Subcutaneous adipose tissue (tissue), 4 donors: Measurements from ENCODE around the gene OBP2A. TPM values are rescaled to one million over a fixed set of nuclear protein-coding genes. Genes with fewer than 3 reads are reported as not detected.

Source experiments
- CTCF ChIP-seq: fragments of 450-650 bp; IDR thresholded peaks from one replicate; pipeline ENCODE4 v1.5.1; 2016; ENCODE audit warnings: low read depth, mild to moderate bottlenecking, control low read depth, antibody characterized with exemption, moderate library complexity
- total RNA-seq, 4 donors: library from RNA; depleted of rRNA; stranded (reverse); fragments of >200 nt; gene quantifications; one replicate each; pipeline ENCODE4 v1.1.0, GENCODE V29; 2016

OBP2A gene
- total RNA-seq, 4 donors from 2014 or later: not detected

DNA sequence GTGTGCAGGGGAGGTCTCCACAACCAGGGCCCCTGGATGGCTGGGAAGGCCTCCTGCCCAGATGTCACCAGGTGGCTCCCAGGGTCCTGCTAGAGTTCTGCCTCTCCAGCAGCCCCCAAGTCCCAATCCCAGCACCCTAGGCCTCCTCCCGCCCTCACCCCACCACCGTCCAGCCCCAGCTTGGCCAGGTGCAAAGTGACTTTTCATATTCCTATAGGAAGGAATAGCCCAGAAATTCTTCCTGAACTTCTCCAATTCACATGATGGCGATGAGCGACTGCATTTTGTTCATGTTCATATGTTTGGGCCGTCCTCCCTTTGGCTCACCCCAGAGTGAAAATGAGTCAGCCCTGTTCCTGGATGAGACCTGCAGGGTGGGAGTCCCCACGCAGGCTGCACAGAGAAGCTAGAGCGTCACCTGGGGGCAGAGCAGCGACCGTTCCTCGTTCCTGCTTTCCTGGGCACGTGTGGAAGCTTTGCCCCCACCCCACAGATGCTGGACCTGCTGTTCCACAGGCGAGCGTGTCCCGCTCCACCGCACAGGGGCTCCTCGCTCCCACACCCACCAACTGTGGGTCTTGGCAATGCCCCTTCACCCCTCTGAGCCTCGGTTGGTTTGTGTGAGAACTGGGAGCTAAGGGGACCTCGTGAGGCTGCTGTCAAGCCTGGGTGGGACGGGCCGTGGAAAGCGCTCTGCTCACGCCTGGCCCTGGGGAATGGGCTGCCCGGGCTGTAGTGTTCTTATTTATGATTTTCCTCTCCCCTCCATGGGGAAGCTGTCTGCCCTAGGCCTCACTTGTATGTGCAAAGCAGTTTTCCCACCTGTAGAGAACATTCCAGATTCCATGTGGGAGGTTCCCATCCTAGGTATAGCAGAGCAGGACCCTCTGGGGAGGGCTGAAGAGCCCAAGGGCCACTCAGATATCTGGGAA is 38.6 kb upstream of the OBP2A start:
- TF ChIP-seq CTCF: no peak

DNA sequence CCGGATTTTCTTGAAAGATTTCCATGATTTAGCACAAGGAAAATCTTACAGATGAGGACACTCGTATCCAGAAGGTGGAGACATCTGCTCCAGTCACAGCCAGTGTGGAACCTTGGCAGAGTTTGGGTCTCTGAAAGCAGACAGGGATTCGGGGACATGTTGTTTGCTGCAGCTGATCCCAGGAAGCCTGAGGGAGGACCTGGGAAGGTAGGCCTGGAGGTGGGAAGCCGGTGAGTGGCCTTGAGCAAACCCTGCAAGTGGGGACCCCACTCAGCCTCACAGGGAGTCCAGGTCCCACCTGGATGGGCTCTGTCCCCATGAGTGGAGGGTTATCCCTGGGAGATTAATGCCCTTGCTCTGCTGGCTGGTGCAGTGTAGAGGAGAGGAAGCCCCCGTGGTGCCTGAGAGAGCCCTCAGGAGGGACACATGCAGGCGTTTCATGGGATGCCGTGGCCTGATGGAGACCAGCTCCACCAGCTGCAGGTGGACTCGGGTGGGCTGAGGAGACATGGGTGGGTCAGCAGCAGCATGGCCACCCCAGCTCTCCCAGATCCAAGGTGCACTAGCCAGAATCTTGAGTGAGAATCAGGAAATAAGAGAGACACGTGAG is 37.6 kb upstream of the OBP2A start:
- no peak for TF ChIP-seq CTCF

DNA sequence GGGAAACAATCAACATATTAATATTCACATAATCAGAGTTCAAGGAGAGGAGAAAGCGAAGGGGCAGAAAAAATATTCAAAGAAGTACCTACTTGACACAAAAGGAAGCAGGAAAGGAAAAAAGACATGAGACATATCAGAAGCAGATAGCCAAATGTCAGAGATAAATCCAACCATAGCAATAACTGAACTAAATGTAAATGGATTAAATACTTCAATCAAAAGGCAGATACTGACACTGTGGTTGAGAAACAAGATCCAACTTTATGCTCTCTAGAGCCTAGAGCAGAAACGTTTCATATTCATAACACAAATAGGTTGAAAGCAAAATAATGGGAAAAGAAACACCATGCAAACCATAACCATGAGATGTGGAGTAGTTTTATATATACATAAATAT is 36.5 kb upstream of the OBP2A start:
- TF ChIP-seq CTCF: no peak

DNA sequence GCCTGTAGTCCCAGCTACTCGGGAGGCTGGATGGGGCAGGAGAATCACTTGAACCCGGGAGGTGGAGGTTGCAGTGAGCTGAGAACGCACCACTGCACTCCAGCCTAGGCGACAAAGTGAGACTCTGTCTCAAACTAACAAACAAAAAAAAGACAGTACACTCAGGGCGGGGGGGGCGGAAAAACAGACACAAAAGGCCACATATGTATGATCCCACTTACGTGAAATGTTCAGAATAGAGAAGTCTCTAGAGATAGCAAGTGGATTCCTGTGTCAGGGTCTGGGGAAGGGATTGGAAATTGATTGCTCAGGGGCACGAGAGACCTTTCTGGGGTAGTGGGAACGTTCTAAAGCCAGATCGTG is 33.7 kb upstream of the OBP2A start:
- TF ChIP-seq CTCF: no peak

DNA sequence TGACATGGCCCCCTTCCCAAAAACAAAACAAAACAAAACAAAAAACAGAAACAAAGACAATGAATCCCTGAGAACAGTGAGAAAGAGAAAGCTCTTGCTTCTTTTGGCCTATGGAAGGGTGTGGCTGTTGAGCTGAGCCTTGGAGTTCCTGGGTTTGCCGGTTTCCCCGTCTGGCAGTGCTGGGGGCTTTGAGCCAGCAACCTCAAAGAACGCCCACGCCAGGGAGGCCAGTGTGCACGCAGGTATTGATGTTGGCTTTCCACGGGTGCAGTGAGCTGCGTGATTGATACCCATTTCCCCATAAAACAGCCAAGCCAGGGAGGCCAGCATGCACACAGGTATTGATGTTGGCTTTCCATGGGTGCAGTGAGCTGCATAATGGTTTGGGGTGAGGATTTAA is 33.0 kb upstream of the OBP2A start:
- no peak for TF ChIP-seq CTCF

- TF ChIP-seq CTCF: no peak
Observed at GRCh38 chr9:135513351-135513846, 32.5 kb upstream of the OBP2A start.

GRCh38 chr9:135514342-135515082 is 31.4 kb upstream of the OBP2A start:
- TF ChIP-seq CTCF: no peak
